UCSD-AML1 (cell line): ENCODE measurements around the gene TRMT44.

Experiments used
- DNase-seq: peaks from one replicate; lab custom pipeline; 2025; ENCODE audit not compliant: unreplicated experiment; lab: John Stamatoyannopoulos, UW

TRMT44 gene

DNA sequence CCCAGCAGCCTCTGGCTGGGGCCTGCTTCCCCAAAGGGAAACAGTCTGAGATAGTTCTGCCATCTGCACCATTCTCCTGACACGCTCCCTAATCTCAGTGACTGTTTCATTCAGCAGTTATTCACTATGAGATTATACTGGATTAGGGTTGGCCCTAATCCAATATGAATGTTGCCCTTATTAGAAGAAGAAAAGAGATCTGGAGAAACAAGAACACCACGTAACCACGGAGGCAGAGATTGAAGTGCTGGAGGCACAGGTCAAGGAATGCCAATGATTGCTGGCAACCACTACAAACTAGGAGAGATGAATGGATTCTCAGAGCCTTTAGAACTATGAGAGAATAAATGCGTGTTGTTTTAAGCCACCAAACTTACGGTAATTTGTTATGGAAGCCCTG lies 7.4 kb upstream of the TRMT44 start:
- no peak for DNase-seq

- no peak for DNase-seq
Measured at GRCh38 chr4:8434251-8435073, 6.1 kb upstream of the TRMT44 start.

- DNase-seq = no peak
Measured at GRCh38 chr4:8435656-8436121, 4.9 kb upstream of the TRMT44 start.

DNA sequence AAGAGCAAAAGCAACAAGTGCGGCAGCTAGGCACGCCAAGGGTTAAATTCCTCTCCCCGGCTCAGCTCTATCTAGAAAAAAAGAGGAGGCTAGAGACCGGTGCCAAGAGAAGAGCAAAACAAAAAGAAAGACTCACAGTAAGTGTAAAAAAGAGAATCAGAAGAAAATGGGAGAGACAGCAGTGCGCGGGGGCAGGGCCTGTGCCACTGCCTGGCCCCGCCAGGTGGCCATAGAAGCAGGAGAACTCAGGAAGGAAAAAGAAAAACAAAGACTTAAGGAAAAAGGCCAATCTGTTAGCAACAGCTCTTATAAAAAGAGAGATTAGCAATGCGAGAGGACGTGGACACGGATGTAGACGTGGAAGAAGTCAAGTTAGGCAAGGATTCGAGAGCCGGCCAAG lies 3.3 kb upstream of the TRMT44 start:
- DNase-seq = no peak

DNA sequence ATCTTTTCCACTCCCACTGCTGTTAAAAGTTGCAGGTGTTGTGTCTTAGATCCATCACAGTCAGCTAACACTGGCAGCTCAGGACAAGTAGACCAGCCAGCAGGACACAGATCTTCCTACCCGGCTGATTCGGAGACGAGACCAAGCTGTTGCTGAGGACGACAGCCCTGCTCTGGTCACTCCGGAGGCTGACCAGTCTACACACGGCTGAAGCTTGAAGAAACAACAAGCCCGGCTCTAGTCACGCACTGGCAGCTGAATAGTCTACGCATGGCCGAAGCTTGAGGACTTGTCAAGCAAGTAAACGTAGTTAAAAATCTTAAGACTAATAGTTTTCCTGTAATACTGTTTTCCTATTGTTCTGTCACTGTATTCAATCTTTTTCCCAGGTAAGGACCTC lies 1.8 kb upstream of the TRMT44 start:
- no peak for DNase-seq

GRCh38 chr4:8439168-8439567 lies 1.4 kb upstream of the TRMT44 start:
- no peak for DNase-seq

DNA sequence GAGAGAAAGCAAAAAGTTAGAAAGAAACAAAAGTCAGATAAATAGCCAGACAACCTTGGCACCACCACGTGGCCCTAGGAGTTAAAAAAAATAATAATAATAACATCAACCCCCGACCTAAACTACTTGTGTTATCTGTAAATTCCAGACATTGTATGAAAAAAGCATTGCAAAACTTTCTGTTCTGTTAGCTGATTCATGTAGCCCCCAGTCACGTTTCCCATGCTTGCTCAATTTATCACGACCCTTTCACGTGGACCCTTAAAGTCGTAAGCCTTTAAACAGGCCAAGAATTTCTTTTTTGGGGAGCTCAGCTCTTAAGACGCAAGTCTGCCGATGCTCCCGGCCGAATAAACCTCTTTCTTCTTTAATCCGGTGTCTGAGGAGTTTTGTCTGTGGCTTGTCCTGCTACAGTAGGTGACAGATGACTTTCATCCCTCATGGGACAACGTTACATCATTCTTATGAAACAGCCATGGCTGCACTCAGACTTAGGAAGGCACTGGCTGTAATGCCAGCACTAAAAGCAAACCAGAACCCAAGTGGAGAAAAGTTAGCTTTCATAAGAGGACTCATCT lies 574 bp upstream of the TRMT44 start:
- peak; percentile 55 for DNase-seq

GRCh38 chr4:8441499-8442091 lies 1.0 kb downstream of the TRMT44 start:
- DNase-seq = no peak

- DNase-seq = no peak
Measured at GRCh38 chr4:8442596-8443358, 2.2 kb downstream of the TRMT44 start.

DNA sequence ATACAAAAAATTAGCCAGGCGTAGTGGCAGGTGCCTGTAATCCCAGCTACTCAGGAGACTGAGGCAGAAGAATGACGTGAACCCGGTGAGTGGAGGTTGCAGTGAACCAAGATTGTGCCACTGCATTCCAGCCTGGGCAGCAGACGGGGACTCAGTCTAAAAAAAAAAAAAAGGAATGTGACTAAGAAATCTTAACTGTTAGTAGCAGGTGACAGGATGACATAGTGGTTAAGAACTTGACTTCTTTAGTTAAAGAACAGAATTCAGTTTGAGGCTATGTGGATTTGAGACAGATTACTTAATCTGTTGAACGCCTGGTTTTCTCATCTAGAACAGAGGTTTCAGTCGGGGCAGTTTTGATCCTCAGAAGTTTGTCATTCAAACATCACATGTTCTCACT lies 3.2 kb downstream of the TRMT44 start:
- DNase-seq = no peak

GRCh38 chr4:8446122-8446521 lies 5.5 kb downstream of the TRMT44 start:
- DNase-seq = no peak

DNA sequence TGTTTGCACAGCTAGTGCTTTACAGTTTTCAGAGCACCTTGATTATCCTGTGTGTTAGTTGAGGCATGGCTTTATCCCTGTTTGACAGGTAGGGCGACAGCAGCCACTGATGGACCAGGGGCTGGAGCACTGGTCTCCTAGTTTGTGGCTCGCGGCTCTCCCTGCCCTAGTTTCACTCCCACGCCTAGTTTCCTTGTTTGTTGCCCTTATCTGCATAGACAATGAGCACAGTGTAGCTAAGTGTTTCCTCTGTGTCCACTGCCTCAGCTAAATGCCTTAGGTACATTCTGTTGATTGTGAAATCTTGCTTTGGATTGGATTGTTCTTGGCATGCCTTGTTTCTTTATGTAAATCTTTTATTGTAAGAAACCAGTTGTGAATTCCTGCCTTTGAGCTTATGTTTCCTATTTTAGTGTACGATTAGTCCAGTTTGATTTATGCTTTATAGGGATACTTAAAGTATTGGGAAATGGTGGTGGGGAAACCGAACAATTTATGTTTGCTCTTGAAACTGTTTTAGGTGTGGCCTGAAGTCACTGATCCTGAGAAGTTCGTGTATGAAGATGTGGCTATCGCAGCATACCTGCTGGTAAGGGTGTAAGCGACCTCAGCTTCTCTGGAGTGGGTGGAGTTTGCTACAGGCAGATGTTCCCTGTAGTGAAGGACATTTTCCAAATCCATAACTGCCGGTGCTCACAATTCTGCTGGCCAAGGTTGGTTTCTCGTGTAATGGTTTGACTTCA lies 11.0 kb downstream of the TRMT44 start:
- no peak for DNase-seq

- no peak for DNase-seq
Measured at GRCh38 chr4:8453957-8454356, 13.4 kb downstream of the TRMT44 start.

GRCh38 chr4:8457646-8458252 lies 17.2 kb downstream of the TRMT44 start:
- no peak for DNase-seq

GRCh38 chr4:8459867-8460445 lies 19.4 kb downstream of the TRMT44 start:
- DNase-seq = no peak

GRCh38 chr4:8461086-8461485 lies 20.5 kb downstream of the TRMT44 start:
- no peak for DNase-seq

DNA sequence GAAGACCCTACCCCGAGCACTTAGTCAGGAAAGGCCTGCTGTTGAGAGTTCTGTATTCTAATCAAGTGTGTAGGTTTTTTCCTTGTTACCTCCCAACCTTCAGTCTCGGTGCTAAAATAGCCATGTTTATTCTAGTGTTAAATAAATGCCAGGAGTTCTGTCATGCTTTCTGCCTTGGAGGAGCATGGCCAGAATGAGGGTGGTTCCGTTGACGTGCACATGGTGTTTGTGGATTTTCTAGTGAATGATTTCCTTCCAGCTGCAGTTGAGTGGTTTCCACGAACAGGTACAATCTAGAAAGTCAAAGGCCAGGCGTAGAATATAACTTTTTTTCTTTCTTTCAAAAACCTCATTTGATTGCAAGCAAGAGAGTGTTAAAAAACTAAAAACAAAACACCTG lies 21.0 kb downstream of the TRMT44 start:
- DNase-seq = no peak

DNA sequence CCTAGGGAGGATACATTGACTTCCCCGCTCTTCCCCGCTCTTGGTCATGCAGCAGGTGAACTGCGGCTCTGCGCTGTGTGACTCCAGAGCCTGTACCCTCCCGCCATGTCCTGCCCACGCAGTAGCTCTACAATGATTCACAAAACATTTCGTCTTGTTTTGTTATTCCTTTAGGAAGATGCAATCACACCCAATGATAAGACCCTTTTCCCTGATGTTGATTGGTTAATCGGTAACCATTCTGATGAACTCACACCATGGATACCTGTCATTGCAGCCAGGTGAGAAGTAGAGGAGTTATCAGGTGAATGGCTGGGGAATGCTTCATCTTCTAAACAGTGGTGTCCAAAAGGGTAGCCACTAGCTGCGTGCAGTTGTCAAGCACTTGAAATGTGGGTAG lies 23.2 kb downstream of the TRMT44 start:
- DNase-seq = no peak

- DNase-seq = no peak
Measured at GRCh38 chr4:8464381-8464780, 23.8 kb downstream of the TRMT44 start.
